Upper lobe of left lung (tissue), 6 donors: ENCODE results near the gene MTSS2. TPM values are rescaled to one million over a fixed set of nuclear protein-coding genes. Genes with fewer than 3 reads are reported as not detected.

Experiments used
- ATAC-seq, 2 donors: fragments of 200-7000 bp; cut with Tn5 transposase; one replicate each; pipeline ENCODE4 v1.9.1; 2022; ENCODE audit warnings: mild to moderate bottlenecking in 2 of 2, moderate library complexity in 2 of 2; ENCODE audit not compliant: low FRiP score in 2 of 2
- DNase-seq, 2 donors: peaks; one replicate each; pipeline ENCODE4 v3.0.0-alpha.2; 2019 to 2020
- H3K27ac ChIP-seq, 4 donors: fragments of 200-600 bp; sonication (generic); one replicate each; pipeline ENCODE4 v1.5.1; 2016 to 2019
- H3K27me3 ChIP-seq, 4 donors: fragments of 200-600 bp; sonication (generic); one replicate each; pipeline ENCODE4 v1.5.1; 2017 to 2019
- H3K36me3 ChIP-seq, 4 donors: fragments of 200-600 bp; sonication (generic); one replicate each; pipeline ENCODE4 v1.5.1; 2016 to 2019
- H3K4me1 ChIP-seq, 4 donors: fragments of 200-600 bp; sonication (generic); one replicate each; pipeline ENCODE4 v1.5.1; 2018 to 2019
- H3K4me3 ChIP-seq, 4 donors: fragments of 200-600 bp; sonication (generic); one replicate each; pipeline ENCODE4 v1.5.1; 2017 to 2019; ENCODE audit warnings: mild to moderate bottlenecking in 2 of 4, moderate library complexity in 1 of 4
- H3K9me3 ChIP-seq, 4 donors: fragments of 200-600 bp; sonication (generic); one replicate each; pipeline ENCODE4 v1.5.1; 2018 to 2019
- EP300 ChIP-seq, 4 donors: sonication (generic); formaldehyde crosslinking; IDR thresholded peaks; one replicate each; pipeline ENCODE4 v1.5.1; 2017; ENCODE audit warnings: antibody characterized with exemption in 4 of 4, control low read depth in 2 of 4
- POLR2A ChIP-seq, 4 donors: fragments of 450-650 bp; IDR thresholded peaks; one replicate each; pipeline ENCODE4 v1.5.1; 2016 to 2017; ENCODE audit warnings: antibody characterized with exemption in 4 of 4, mild to moderate bottlenecking in 2 of 4
- POLR2AphosphoS5 ChIP-seq, 2 donors: sonication (generic); formaldehyde crosslinking; IDR thresholded peaks; one replicate each; pipeline ENCODE4 v1.5.1; 2017; ENCODE audit warnings: antibody characterized with exemption in 2 of 2
- WGBS, 2 donors: methylation state at CpG; one replicate each; pipeline ENCODE4 v1.1.5; 2017 to 2018; 5-methylcytosine and 5-hydroxymethylcytosine counted together
- total RNA-seq, 6 donors: library from RNA; depleted of rRNA in 4 of 6; stranded (reverse); fragments of >200 nt in 4 of 6; gene quantifications; one replicate each; pipeline versions ENCODE4 v1.1.0 to v1.2.1, GENCODE V29; 2016 to 2021
- TF ChIP-seq, protein P1 (sequence below), 6 experiments: fragments of 450-650 bp in 4 of 6; fragments of 200-600 bp in 2 of 6; sonication (generic) in 2 of 6; IDR thresholded peaks; one replicate each; pipeline ENCODE4 v1.5.1; 2016 to 2019; ENCODE audit warnings: antibody characterized with exemption in 6 of 6
- donor health status: DM: no; HTN: no; CAD: no; lungs with moderate emphysema.
- donor health status: DM: no; HTN: yes; CAD: no; lungs with severe emphysema.

MTSS2 gene
- total RNA-seq, 6 donors from 2014 or later, result 40.7 to 202 (median 72.4) TPM

DNA sequence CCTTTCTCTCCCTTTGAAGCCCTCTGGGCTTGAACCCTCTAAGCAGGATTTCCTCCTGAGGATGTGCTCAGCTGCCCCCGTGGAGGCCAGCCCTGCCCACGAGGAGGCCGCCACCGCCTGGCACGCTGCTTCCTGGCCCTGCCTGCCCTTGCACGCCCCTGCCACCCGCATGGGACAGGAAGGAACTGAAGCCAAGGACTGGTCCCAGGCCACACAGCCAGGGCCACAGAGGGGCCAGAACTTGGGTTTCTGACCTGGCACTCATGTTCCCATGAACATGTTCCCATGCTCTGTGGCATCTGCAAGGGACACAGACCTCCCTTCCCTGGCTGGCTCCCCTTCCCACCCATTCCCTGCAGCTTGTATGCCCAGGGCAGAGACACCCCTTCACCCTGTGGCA, 24.1 kb upstream of the MTSS2 start:
- WGBS, 2 donors, result 46% methylated on average over 7 of the region's 7 CpGs; no CpG with 5 or more reads in 1 of the 2 donors
- Histone ChIP-seq H3K4me3 (no peak overlapping the region), H3K27ac (peak overlapping the region; percentile 52 to 86 (median 70)), H3K27me3 (no peaks in the 10 kb centered on the region), H3K4me1 (peaks cover 38 to 73% (median 50%) of the 10 kb centered on the region in 4 donors), H3K9me3 (no peaks in the 10 kb centered on the region), H3K36me3 (peaks cover 0 to 11% (median 0%) of the 10 kb centered on the region in 4 donors)
- DNase-seq, result peak in 1 of 2 donors; percentile 68
- ATAC-seq, result no peak
- TF ChIP-seq, protein P1, sequence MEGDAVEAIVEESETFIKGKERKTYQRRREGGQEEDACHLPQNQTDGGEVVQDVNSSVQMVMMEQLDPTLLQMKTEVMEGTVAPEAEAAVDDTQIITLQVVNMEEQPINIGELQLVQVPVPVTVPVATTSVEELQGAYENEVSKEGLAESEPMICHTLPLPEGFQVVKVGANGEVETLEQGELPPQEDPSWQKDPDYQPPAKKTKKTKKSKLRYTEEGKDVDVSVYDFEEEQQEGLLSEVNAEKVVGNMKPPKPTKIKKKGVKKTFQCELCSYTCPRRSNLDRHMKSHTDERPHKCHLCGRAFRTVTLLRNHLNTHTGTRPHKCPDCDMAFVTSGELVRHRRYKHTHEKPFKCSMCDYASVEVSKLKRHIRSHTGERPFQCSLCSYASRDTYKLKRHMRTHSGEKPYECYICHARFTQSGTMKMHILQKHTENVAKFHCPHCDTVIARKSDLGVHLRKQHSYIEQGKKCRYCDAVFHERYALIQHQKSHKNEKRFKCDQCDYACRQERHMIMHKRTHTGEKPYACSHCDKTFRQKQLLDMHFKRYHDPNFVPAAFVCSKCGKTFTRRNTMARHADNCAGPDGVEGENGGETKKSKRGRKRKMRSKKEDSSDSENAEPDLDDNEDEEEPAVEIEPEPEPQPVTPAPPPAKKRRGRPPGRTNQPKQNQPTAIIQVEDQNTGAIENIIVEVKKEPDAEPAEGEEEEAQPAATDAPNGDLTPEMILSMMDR (IDR thresholded peaks at IDR 0.05), result peak in 1 of 6 experiments; percentile 11
- no peak for TF ChIP-seq EP300 (IDR thresholded peaks at IDR 0.05)

DNA sequence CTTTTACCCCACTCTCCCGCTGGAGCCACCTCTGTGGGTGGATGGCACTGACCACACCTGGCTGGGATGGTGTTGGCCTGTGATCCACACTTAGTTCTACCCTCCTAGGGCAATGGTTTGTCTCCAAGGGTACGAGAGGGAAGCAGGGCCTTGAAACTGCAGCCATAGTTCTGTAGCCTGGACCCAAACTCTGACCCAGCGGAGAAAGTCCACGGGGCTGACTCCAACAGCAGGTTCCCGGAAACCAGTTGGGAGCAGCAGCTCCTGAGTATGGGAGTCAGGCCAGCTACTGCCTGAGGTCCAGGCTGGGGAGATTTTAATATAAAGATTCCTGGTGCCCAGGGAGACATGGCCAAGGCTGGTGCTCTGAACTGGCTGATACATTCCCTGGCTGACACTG, 23.6 kb upstream of the MTSS2 start:
- TF ChIP-seq EP300 (IDR thresholded peaks at IDR 0.05) (no peak), POLR2A (IDR thresholded peaks at IDR 0.05) (no peak), POLR2AphosphoS5 (IDR thresholded peaks at IDR 0.05) (no peak)
- TF ChIP-seq, protein P1 (IDR thresholded peaks at IDR 0.05), result no peak
- no peak for DNase-seq
- no peaks in the 10 kb centered on the region for H3K9me3 ChIP-seq
- no peak overlapping the region for H3K4me3 ChIP-seq
- H3K4me1 ChIP-seq, result peaks cover 33 to 73% (median 47%) of the 10 kb centered on the region in 4 donors
- ATAC-seq, result no peak
- peaks cover 0 to 11% (median 0%) of the 10 kb centered on the region in 4 donors for H3K36me3 ChIP-seq
- 63 to 91% methylated on average over 4 to 5 of the region's 5 CpGs for WGBS, 2 donors
- no peaks in the 10 kb centered on the region for H3K27me3 ChIP-seq
- H3K27ac ChIP-seq, result peak overlapping the region; percentile 52 to 86 (median 70)

- Histone ChIP-seq H3K9me3 (no peaks in the 10 kb centered on the region), H3K4me3 (no peak overlapping the region), H3K36me3 (peaks cover 0 to 11% (median 0%) of the 10 kb centered on the region in 4 donors), H3K27ac (peak overlapping the region; percentile 52 to 86 (median 70)), H3K27me3 (no peaks in the 10 kb centered on the region), H3K4me1 (peaks cover 38 to 77% (median 53%) of the 10 kb centered on the region in 4 donors)
- TF ChIP-seq, protein P1 (IDR thresholded peaks at IDR 0.05), result no peak
- TF ChIP-seq POLR2A (IDR thresholded peaks at IDR 0.05) (no peak), POLR2AphosphoS5 (IDR thresholded peaks at IDR 0.05) (peak; percentile 30 to 70), EP300 (IDR thresholded peaks at IDR 0.05) (peak in 2 of 4 donors; percentile 20 to 69)
- WGBS, 2 donors, result 71 to 74% methylated on average over 20 of the region's 20 CpGs
- DNase-seq (no peak), ATAC-seq (no peak)
These were observed 22.8 kb upstream of the MTSS2 start for GRCh38 chr16:70708366-70709246.

GRCh38 chr16:70706948-70707465, 21.2 kb upstream of the MTSS2 start:
- H3K4me1 ChIP-seq, result peaks cover 46 to 85% (median 65%) of the 10 kb centered on the region in 4 donors
- 49% methylated on average over 7 of the region's 7 CpGs for WGBS, 2 donors
- H3K27me3 ChIP-seq, result no peaks in the 10 kb centered on the region
- DNase-seq (no peak), ATAC-seq (no peak)
- TF ChIP-seq POLR2A (IDR thresholded peaks at IDR 0.05), result no peak
- no peak for TF ChIP-seq POLR2AphosphoS5 (IDR thresholded peaks at IDR 0.05)
- TF ChIP-seq EP300 (IDR thresholded peaks at IDR 0.05), result no peak
- TF ChIP-seq, protein P1 (IDR thresholded peaks at IDR 0.05), result no peak
- peak overlapping the region; percentile 10 to 86 (median 46) for H3K27ac ChIP-seq
- no peak overlapping the region for H3K4me3 ChIP-seq
- H3K36me3 ChIP-seq, result peaks cover 0 to 11% (median 0%) of the 10 kb centered on the region in 4 donors
- no peaks in the 10 kb centered on the region for H3K9me3 ChIP-seq
